HG03521 (cell line): ENCODE data around the gene PUS10.
"Not testable (repeated sequence)": the region's sequence is repeated elsewhere in the genome, so short reads cannot be mapped to it uniquely, and the experiment has no call there.

Experiments used
- ATAC-seq: cut with Tn5 transposase; IDR thresholded peaks from one replicate; pipeline ENCODE4 v1.9.1; 2021; ENCODE audit warnings: mild to moderate bottlenecking, moderate library complexity; ENCODE audit not compliant: unreplicated experiment

PUS10 gene

DNA sequence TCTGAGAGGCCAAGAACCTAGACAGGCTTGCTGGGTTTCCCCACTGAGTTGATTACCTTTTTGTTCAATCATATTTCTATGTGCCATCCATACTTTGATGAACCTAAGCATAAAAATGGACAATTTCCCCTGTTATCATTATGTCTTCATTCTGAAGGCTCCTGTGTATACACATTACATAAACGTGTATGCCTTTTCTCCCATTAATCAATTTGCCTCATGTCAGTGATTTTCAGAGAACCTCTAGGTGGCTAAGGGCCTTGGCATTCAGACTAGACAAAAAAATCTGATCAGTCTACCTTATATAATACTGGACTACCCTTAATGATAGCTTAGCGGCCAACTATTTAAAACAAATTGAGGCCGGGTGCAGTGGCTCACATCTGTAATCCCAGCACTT lies 4.7 kb downstream of the PUS10 start:
- ATAC-seq, result no peak

DNA sequence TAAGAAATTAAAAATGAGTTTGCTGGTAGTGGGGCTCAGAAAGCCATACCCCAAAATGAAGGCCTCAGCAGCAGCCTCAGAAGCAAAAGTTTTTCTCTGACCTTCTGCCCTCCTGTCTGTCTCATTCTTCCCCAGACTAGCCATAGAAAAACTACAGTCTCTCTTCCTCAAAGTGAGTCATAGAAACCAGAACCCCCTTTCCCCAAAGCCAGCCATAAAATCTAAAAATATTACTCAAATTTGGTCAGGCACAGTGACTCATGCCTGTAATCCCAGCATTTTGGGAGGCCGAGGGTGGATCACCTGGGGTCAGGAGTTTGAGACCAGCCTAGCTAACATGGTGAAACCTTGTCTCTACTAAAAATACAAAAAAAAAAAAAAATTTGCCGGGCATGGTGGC lies 5.8 kb downstream of the PUS10 start:
- ATAC-seq, result not testable (repeated sequence)

DNA sequence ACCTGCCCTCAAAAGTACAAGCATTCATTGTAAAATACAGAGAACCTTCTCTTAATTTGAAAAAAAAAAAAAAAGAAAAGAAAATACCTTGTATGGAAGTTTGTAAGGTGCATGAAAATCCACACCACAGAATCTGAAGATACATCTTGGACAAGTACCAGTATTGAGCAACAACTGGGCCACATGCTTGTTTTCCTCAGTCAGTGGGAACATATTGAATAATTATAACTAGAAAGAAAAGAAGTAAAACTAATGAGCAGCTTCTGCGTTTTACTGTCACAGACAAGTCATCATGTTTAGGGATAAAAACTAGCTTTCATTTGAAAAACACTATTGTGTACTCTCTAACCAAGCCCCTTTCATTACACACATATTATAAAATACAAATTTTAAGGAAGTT lies 6.4 kb downstream of the PUS10 start:
- ATAC-seq, result no peak

DNA sequence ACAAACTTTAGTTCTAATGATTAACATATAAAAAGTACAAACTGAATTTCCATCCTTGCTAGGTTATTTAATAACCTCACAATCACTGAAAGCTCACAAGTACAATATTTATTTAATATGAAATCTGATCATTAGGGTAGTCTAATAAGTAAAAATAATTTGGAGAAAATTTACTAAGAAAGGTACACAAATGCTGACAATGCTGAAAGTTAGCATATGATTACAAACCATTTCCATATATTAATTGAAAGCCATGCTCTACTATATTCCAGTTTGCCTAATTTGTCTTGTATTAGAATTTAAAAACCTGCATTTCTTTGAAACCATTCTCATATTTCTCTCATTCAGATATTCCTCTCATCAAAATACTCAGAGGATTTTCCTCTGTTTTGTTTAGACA lies 8.7 kb downstream of the PUS10 start:
- no peak for ATAC-seq

DNA sequence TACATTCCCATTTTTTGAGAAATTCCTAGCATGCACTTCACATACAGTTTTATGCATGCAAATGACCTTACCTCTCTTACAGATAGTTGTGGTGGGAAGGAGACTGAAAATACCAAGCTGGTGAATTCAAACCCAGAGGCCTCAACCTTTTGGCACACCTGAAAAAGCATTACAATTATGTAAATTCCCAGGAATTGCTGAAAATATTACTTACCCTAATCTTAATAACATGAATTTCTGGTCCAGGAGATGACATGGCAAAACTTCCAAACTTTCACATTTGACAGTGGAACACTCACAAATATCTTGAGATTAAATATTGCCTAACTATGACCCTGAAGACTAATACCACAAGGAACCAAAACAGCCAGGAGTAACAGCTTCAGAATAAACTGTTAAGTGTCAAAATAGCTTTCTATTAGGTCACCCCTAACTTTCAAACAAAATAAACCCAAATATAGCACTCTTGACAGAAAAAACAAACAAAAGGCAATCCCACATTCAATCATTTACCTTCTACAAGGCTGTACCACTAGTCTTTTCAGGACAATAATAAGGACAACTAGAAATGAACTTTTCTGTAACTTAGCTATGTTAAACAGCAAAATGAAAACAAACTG lies 11.5 kb downstream of the PUS10 start:
- ATAC-seq, result no peak

DNA sequence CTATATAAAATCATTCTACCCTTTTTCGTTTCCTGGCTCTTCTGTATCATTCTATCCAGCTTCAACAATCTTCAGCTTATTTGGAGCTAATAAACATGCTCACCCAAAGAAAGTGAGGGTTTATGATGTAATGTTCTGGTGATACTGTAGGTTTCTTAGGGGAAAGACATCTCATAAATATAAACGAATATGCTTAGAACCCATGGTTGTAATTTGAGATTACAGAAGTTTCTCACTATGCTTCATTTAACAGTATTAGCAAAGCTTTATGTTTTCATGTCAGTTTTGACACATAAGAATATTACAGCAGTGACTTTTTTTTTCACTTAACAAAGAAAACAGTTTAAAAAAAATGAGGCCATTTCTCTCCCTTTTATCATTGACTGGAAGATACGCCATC lies 12.3 kb downstream of the PUS10 start:
- no peak for ATAC-seq

DNA sequence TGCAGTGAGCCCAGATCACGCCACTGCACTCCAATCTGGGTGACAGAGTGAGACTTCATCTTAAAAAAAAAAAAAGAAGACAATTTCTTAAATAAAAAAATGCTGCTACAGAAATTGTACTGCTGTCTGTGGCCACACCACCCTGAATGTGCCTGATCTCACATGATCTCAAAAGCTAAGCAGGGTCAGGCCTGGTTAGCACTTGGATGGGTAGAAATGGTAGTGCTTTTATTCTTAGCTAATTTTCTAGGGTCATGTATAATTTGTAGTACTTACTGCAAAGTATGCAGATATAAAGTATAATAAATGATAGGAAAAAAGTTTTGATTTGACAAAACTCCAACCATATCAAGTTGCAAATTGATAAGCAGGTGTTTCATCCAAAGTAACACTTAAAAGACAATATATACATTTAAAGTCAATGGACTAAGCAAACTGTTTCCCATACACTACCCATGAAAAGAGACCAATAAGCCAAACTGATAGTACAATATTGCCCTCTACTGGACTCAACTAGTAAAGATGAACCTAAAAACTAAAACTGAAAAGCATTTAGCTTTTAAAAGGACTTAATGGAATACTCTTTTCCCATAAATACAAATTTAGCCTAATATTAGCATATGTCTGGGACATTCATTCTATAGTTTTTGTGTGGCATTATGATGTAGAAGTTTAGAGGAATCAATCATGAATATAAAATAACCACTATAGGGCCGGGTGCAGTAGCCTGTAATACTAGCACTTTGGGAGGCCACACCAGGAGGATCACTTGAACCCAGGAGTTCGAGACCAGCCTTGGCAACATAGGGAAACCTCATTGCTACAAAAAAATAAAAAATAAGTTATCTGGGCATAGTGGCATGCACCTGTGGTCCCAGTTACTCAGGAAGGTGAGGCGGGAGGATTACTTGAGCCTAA lies 19.2 kb downstream of the PUS10 start:
- ATAC-seq, result no peak

DNA sequence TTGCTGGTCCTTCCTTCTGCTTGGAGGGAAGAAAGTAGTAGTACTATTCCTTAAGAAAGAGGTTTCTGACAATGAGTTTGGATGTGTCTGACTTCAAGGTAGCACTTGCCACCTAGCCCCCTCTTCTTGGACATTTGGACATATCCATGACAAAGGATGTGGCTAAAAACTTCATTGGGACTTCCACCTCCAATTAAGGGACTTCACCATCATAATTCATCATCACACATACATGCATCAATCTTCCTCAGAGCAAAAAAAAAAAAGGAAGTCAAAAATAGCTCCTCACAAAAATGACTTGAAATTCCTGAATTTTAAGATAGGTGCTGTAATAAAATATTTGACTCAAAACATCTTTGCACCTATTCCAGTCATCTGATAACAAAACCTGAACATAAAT lies 23.9 kb downstream of the PUS10 start:
- no peak for ATAC-seq

DNA sequence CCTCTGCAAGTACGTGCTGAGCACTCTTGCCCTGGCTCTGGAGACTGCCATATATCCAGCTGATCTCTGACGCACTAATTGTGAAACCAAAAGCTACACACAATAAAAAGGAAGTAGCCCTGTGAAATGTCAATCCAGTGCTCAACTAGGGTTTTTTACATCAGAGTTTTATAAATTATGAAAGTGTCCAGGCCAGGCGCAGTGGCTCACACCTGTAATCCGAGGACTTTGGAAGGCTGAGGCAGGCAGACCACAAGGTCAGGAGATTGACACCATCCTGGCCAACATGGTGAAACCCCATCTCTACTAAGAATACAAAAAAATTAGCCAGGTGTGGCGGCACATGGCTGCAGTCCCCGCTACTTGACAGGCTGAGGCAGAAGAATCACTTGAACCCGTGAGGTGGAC lies 25.1 kb downstream of the PUS10 start:
- ATAC-seq, result peak; percentile 100

DNA sequence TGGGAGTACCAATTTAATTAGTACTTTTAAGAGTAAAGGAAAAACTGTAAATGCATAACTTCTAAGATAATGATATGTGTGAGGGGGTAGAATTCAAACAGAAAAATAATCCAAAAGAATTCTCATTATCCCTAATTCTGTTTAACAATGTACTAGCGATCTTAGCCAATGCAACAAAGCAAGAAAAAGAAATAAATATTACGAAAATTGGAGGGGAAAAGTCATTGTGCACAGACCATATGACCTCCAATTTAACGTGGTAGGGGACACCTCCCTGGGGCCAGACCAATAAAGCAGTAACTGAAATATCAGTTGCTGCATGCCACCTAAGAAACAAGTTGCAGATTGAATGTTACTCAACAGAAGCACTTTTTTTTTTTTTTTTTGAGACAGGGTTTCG lies 26.4 kb downstream of the PUS10 start:
- no peak for ATAC-seq

DNA sequence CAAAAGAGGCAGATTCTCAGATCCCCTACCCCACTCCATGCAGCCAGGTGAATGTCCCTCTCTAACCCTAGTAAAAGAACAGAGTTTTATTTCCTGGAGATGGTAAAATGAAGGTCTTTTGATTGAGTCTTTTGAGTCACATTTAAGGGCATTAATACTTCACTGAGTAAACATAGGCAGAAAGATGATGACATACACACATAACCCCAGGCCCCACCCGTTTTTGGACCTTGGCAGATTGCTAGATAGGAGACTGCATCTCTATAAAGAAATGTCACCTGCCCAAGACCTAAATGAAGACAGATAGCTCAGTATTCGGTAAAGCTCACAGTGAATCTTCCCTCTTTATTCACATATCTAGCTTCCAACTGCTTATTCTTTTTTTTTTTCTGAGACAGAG lies 28.8 kb downstream of the PUS10 start:
- no peak for ATAC-seq

DNA sequence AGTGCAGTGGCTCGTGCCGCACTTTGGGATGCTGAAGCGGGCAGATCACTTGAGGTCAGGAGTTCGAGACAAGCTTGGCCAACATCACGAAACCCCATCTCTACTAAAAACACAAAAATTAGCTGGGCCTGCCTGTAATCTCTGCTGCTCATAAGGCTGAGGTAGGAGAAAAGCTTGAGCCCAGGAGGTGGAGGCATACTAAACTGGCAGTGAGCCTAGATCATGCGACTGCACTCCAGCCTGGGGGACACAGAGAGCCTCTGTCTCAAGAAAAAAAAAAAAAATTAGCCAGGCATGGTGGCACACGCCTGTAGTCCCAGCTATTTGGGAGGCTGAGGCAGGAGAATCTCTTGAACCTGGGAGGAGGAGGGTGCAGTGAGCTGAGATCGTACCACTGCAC lies 30.4 kb downstream of the PUS10 start:
- not testable (repeated sequence) for ATAC-seq

DNA sequence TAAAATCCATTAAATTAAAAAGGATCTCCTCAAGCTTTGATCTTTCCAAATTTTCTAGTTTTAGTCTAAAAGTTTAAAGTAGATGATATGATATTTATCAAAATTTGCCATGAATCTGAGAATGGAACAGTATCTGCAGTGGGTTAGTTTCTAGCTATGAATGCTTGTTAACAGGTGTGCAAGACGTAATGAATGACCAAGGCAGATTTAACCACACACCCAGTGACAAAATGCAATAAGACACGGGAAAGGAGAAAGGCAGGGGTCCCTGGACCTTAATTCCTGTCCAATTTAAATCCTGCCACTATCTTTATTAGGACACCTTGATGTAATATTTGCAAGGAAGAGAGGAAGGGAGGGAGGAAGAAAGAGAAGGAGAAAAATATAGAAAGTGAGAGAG lies 31.0 kb downstream of the PUS10 start:
- ATAC-seq, result no peak

DNA sequence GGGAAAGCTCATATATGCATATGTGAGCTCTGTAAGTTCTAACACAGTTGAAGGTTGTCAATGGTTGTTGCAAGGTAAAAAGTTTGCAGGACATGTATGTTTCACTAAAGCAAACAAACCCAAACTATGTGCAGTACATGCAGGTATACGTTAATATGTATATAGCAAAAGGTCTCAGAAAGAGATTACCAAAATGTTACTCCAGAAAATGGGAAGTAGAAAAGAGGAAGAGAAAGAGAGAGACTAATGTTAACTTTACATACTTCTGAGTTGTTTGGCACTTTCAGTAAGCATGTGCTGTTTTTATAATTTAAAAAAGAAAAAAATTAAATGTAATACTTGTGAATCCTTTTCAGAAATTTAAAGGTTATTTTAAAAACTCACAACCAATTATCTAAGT lies 33.3 kb downstream of the PUS10 start:
- ATAC-seq, result peak; percentile 52

DNA sequence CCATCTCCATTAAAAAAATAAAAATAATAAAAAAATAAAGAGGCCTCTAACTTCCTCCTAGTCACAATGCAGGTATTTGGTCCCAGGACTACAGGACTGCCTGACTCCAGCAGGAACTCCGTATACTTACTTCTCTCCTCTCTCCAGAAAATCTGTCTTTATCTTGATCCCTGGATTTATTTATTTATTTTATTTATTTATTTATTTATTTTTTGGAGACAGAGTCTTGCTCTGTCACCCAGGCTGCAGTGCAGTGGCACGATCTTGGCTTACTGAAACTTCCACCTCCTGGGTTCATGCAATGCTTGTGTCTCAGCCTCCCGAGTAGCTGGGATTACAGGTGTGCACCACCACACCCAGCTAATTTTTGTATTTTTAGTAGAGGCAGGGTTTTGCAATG lies 36.0 kb downstream of the PUS10 start:
- ATAC-seq, result not testable (repeated sequence)

DNA sequence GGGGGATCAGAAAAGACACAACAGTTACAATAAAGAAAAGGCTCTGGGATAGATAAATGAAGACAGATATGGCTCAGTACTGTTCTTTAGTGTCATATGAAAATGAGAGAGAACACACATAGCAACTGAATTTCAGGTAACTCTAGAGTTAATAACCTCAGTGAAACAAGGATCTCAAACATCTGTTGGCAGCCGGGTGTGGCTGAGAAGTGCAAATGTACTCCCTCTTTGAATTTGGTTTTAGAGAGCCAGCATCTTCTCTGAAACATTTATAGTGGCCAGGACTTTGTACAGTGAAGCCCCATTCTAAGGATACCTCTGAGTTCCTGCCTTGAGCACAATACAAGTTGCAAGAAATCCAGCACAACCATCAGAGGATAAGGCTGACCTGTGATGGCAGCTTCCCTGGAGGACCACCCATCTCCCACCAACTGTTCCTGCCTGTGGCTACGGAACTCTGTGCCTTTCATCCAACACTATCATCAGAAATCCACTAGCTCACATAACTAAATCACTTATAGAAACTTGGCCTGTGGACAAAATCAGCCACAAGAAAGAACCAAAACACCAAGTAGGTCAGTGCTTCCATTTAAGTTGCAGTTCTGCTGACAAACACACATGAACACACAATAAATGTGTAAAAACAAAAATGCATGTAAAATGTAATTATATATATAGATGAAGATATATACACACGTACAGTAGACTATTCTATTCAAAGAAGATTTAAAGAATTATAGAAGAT lies 37.8 kb downstream of the PUS10 start:
- ATAC-seq, result no peak

DNA sequence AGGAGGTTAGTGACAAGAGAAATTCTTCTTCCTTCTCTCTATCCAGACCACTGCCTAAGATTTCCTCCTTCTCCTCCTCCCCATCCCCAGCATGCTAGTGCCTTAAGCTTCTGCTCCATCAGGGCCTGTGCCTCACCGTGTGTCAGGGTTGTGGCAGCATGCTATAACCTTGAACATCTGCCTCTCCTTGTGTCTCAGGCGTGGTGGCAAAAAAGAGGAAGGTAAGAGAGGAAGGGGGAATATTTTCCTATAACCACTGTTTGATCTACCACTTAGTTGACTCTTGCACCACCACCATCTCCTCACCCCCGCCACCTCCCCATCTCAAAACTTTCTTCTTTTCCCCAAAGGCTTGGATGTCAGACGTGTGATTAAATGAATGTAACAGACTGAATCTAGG lies 38.8 kb downstream of the PUS10 start:
- ATAC-seq, result no peak

DNA sequence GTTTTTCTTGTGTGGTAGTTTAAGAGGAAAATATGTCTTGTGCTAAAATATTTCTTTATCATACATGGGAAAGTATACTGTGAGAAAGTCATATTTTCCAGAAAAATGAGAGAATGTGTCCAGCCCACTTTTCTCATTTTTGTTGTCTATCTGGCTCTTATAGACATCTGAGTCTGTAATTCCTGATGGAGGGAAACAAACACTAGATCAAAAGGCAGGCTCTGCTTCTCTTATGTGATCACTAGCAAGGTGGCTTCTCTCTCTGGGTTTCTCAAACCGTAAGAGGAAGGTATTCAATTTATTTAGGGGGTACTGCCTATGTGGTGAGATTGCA lies 40.5 kb downstream of the PUS10 start:
- no peak for ATAC-seq

DNA sequence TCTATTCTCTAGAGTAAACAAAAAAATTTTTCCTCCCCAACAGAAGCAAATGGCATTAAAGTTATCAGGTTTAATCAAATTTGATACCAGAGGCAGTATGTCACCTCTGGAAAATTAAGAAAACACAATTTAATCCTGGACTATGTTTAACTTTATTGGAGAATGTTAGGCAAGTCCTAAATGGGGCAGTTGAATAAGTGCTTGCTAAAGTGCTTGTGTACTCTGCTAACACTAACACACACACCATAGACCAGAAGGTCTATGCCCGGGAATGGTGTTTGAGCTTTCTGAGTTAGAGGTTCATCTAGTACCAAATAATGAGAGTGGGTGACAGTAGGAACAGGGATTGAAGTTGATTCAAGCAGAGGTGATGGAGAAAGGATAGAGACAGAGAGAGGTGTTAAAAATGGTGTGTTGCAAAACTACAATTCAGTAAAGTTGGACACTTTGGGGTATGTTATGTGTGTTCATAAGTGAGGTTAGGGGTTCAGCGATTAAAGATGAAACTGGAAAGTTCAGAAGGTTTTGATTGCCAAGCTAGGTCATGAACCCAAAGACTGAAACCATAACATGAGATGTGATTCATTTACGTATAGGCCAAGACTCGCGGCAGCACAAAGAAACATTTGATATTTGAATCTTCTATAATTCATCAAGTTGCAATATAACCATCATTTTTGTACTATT lies 41.0 kb downstream of the PUS10 start:
- ATAC-seq, result peak; percentile 33

DNA sequence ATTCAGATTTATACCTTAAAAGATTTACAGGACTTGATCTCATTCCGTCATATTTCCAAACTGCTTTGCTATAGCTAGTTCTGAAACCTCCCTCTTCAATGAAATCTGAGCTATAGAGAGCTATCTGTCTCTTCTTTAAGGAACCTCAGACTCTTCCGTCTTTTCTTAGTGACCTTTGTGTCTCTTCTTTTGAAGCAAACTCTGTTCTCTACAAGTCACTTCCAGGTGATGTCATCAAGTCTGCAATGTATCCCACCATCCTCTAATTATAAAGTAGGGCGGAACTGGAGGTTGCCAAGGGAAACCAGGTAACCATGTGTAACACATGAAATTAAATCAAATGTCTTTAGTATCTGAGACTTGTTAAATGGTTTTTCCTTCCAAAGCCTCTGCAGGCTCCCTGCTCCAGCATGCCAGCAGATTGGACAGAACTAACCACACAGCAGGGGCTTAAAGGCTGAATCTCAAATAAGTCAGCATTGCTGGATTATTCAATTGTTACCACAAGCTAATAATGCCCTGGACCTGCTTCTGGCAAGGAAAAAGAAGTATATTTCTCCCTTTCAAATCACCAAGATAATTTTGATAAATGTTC lies 41.7 kb downstream of the PUS10 start:
- ATAC-seq, result no peak

DNA sequence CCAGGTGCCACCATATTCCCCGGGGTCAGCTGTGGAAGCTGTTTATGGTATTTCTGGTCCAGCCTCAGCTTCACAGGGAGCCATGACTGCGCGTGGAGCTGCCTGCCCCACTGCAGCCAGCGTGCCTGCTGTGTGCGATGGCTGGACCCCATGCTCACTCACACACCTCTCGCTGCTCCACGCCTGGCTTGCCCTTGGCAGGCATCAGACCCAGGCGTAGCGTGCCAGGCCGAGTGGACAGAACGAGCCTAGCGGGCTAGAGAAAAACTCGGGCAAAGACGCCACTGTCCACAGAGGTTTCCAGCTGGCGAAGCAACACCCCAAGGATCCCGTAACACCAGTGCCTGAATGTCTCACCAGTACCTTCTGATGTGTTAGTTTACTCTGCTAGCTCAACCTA lies 43.4 kb downstream of the PUS10 start:
- ATAC-seq, result no peak
